H9 (cell line): Measurements from ENCODE around the gene IFIH1. TPM values are rescaled to one million over a fixed set of nuclear protein-coding genes. Genes with fewer than 3 reads are reported as not detected.
A peak's percentile ranks its signal among the peaks of the same experiment; 100 is the strongest.

Experiments used
- DNase-seq: peaks from one replicate; pipeline ENCODE4 v3.0.0-alpha.2; 2017
- H2AFZ ChIP-seq: one replicate; pipeline ENCODE4 v1.6.1; 2013; ENCODE audit warnings: mild to moderate bottlenecking, low read length, control low read depth, moderate library complexity
- H2AK5ac ChIP-seq: 2 replicates; pipeline ENCODE4 v1.6.1; 2013; ENCODE audit warnings: low read length, control low read depth, mixed read lengths; ENCODE audit not compliant: insufficient read length
- H2BK120ac ChIP-seq: one replicate; pipeline ENCODE4 v1.6.1; 2013; ENCODE audit warnings: low read depth, mild to moderate bottlenecking, low read length, control low read depth, inconsistent platforms; ENCODE audit not compliant: poor library complexity, severe bottlenecking
- H2BK12ac ChIP-seq: 2 replicates; pipeline ENCODE4 v1.6.1; 2013; ENCODE audit warnings: low read length, control low read depth, mixed read lengths, low read depth; ENCODE audit not compliant: insufficient read length
- H2BK15ac ChIP-seq: 2 replicates; pipeline ENCODE4 v1.6.1; 2013; ENCODE audit warnings: low read depth, low read length, control low read depth
- H2BK20ac ChIP-seq: one replicate; pipeline ENCODE4 v1.6.1; 2013; ENCODE audit warnings: low read depth, mild to moderate bottlenecking, low read length, control low read depth, inconsistent platforms; ENCODE audit not compliant: poor library complexity, severe bottlenecking
- H2BK5ac ChIP-seq: 2 replicates; pipeline ENCODE4 v1.6.1; 2013; ENCODE audit warnings: low read length, control low read depth, mixed read lengths; ENCODE audit not compliant: insufficient read length
- H3K14ac ChIP-seq: 2 replicates; pipeline ENCODE4 v1.6.1; 2013; ENCODE audit warnings: low read length, control low read depth; ENCODE audit not compliant: insufficient read depth
- H3K18ac ChIP-seq: 2 replicates; pipeline ENCODE4 v1.6.1; 2013; ENCODE audit warnings: low read depth, mild to moderate bottlenecking, mixed read lengths, low read length, control low read depth; ENCODE audit not compliant: insufficient read length
- H3K23ac ChIP-seq: 2 replicates; pipeline ENCODE4 v1.6.1; 2013; ENCODE audit warnings: low read length, control low read depth, mixed read lengths, low read depth; ENCODE audit not compliant: insufficient read length
- H3K23me2 ChIP-seq: 2 replicates; pipeline ENCODE4 v1.6.1; 2013; ENCODE audit warnings: low read depth, mild to moderate bottlenecking, mixed read lengths, low read length, control low read depth; ENCODE audit not compliant: insufficient read length, poor library complexity, severe bottlenecking
- H3K27ac ChIP-seq: 2 replicates; pipeline ENCODE4 v1.5.1; 2013; ENCODE audit warnings: low read length, control low read depth, mixed read lengths, low read depth; ENCODE audit not compliant: insufficient read length
- H3K27me3 ChIP-seq: 2 replicates; pipeline ENCODE4 v1.6.1; 2013; ENCODE audit warnings: low read length, control low read depth, inconsistent platforms; ENCODE audit not compliant: insufficient read depth
- H3K4ac ChIP-seq: 2 replicates; pipeline ENCODE4 v1.6.1; 2013; ENCODE audit warnings: low read depth, mild to moderate bottlenecking, control low read depth, inconsistent platforms, low read length, moderate library complexity
- H3K4me1 ChIP-seq: 2 replicates; pipeline ENCODE4 v1.6.1; 2013; ENCODE audit warnings: low read length, control low read depth, inconsistent platforms; ENCODE audit not compliant: insufficient read depth
- H3K4me2 ChIP-seq: 2 replicates; pipeline ENCODE4 v1.6.1; 2013; ENCODE audit warnings: low read length, control low read depth, mixed read lengths; ENCODE audit not compliant: insufficient read length, insufficient read depth
- H3K56ac ChIP-seq: 2 replicates; pipeline ENCODE4 v1.6.1; 2013; ENCODE audit warnings: low read depth, mild to moderate bottlenecking, mixed read lengths, low read length, control low read depth; ENCODE audit not compliant: insufficient read length
- H3K79me1 ChIP-seq: 2 replicates; pipeline ENCODE4 v1.6.1; 2013; ENCODE audit warnings: low read depth, mild to moderate bottlenecking, moderate library complexity, low read length, control low read depth, inconsistent platforms; ENCODE audit not compliant: insufficient read depth, poor library complexity, severe bottlenecking
- H3K79me2 ChIP-seq: 2 replicates; pipeline ENCODE4 v1.6.1; 2013; ENCODE audit warnings: low read length, control low read depth, inconsistent platforms; ENCODE audit not compliant: insufficient read depth
- H3K9ac ChIP-seq: 2 replicates; pipeline ENCODE4 v1.6.1; 2013; ENCODE audit warnings: low read length, control low read depth, mixed read lengths; ENCODE audit not compliant: insufficient read length; ENCODE audit errors: extremely low read depth
- H3K9me3 ChIP-seq: one replicate; pipeline ENCODE4 v1.6.1; 2013; ENCODE audit warnings: low read depth, low read length, inconsistent platforms; ENCODE audit not compliant: control insufficient read depth
- H3T11ph ChIP-seq: one replicate; pipeline ENCODE4 v1.6.1; 2013; ENCODE audit warnings: mild to moderate bottlenecking, low read length, control low read depth, inconsistent platforms
- H4K20me1 ChIP-seq: one replicate; pipeline ENCODE4 v1.6.1; 2013; ENCODE audit not compliant: control insufficient read depth, insufficient read length, insufficient read depth
- H4K5ac ChIP-seq: 2 replicates; pipeline ENCODE4 v1.6.1; 2013; ENCODE audit warnings: low read depth, mild to moderate bottlenecking, mixed read lengths, low read length, control low read depth; ENCODE audit not compliant: insufficient read length
- H4K8ac ChIP-seq: replicated peaks from 2 replicates; pipeline ENCODE4 v1.6.1; 2013; ENCODE audit warnings: low read length, control low read depth, mixed read lengths, low read depth; ENCODE audit not compliant: insufficient read length
- H4K91ac ChIP-seq: 2 replicates; pipeline ENCODE4 v1.6.1; 2013; ENCODE audit warnings: low read depth, mild to moderate bottlenecking, moderate library complexity, mixed read lengths, low read length, control low read depth; ENCODE audit not compliant: insufficient read length
- H3K27ac Mint-ChIP-seq, 3 experiments: 2 replicates in 2 of 3; 3 replicates in 1 of 3; pipeline ENCODE4 v1.8.0; 2020 to 2021; ENCODE audit warnings: mixed read lengths in 3 of 3, mild to moderate bottlenecking in 1 of 3, moderate library complexity in 1 of 3
- H3K27me3 Mint-ChIP-seq: 2 replicates; pipeline ENCODE4 v1.8.0; 2021; ENCODE audit warnings: low read depth, mild to moderate bottlenecking, moderate library complexity, mixed read lengths
- H3K36me3 Mint-ChIP-seq, 3 experiments: 2 replicates in 2 of 3; 3 replicates in 1 of 3; pipeline ENCODE4 v1.8.0; 2020 to 2021; ENCODE audit warnings: low read depth in 3 of 3, mixed read lengths in 3 of 3; ENCODE audit not compliant: insufficient read depth in 1 of 3
- H3K4me1 Mint-ChIP-seq, 2 experiments: 2 replicates each; pipeline ENCODE4 v1.8.0; 2020; ENCODE audit warnings: mixed read lengths in 2 of 2
- H3K4me3 Mint-ChIP-seq, 2 experiments: 2 replicates in 1 of 2; 3 replicates in 1 of 2; pipeline ENCODE4 v1.8.0; 2020 to 2021; ENCODE audit warnings: mild to moderate bottlenecking in 2 of 2, mixed read lengths in 2 of 2, moderate library complexity in 1 of 2
- H3K9me3 Mint-ChIP-seq, 2 experiments: 2 replicates in 1 of 2; 3 replicates in 1 of 2; pipeline ENCODE4 v1.8.0; 2020; ENCODE audit warnings: mild to moderate bottlenecking in 2 of 2, mixed read lengths in 2 of 2, moderate library complexity in 1 of 2
- WGBS: extraction: QIAGEN DNeasy Blood & Tissue Kit; methylation state at CpG from one replicate; pipeline ENCODE4 v1.1.7; 2013; ENCODE audit warnings: missing lambda C conversion rate, low lambda C conversion rate, mixed read lengths; ENCODE audit not compliant: insufficient read length; ENCODE audit errors: extremely low coverage; 5-methylcytosine and 5-hydroxymethylcytosine counted together
- total RNA-seq: library from RNA; stranded (reverse); gene quantifications from 2 replicates; pipeline ENCODE4 v1.2.1, GENCODE V29; 2021
- TF ChIP-seq, protein P1 (sequence below): fragments of 200-600 bp; sonication (generic); conservative IDR thresholded peaks from 3 replicates; pipeline ENCODE4 v1.8.0; 2021; ENCODE audit warnings: antibody characterized with exemption, mild to moderate bottlenecking

The IFIH1 gene
- total RNA-seq, 1 experiment from 2014 or later: 0.81 TPM

DNA sequence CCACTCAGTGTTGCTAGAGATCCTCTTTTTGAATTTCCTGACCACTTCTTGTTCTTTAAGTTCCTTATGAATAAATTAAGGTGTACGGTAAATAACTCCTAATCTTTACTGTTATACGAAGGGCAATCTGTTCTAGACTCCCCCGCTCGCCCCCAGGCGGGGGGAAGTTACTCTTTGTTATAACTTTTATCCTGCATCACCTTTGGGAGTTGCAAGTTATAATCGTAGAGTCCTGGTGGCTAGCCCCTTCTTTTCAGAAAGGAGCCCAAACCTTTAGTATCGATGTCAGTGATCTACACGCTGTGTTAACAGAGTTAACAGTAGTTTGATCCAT is 26.1 kb upstream of the IFIH1 start:
- H3T11ph ChIP-seq: no peak overlapping the region
- TF ChIP-seq, protein P1, sequence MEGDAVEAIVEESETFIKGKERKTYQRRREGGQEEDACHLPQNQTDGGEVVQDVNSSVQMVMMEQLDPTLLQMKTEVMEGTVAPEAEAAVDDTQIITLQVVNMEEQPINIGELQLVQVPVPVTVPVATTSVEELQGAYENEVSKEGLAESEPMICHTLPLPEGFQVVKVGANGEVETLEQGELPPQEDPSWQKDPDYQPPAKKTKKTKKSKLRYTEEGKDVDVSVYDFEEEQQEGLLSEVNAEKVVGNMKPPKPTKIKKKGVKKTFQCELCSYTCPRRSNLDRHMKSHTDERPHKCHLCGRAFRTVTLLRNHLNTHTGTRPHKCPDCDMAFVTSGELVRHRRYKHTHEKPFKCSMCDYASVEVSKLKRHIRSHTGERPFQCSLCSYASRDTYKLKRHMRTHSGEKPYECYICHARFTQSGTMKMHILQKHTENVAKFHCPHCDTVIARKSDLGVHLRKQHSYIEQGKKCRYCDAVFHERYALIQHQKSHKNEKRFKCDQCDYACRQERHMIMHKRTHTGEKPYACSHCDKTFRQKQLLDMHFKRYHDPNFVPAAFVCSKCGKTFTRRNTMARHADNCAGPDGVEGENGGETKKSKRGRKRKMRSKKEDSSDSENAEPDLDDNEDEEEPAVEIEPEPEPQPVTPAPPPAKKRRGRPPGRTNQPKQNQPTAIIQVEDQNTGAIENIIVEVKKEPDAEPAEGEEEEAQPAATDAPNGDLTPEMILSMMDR: no peak
- H3K23ac ChIP-seq: no peak overlapping the region
- no peak overlapping the region for H3K14ac ChIP-seq
- Mint-ChIP-seq H3K4me3 (peak overlapping the region; percentile 91 to 98), H3K27ac (peak overlapping the region; percentile 65 to 90 (median 72)), H3K9me3 (no peaks in the 10 kb centered on the region), H3K36me3 (no peaks in the 10 kb centered on the region), H3K27me3 (peaks cover 12% of the 10 kb centered on the region), H3K4me1 (peaks cover 10 to 13% of the 10 kb centered on the region in 2 experiments)
- no peaks in the 10 kb centered on the region for H3K27me3 ChIP-seq
- peak overlapping the region; percentile 4 for H2AFZ ChIP-seq
- no peak overlapping the region for H2BK20ac ChIP-seq
- H3K79me1 ChIP-seq: no peaks in the 10 kb centered on the region
- H3K27ac ChIP-seq: no peak overlapping the region
- peak overlapping the region; percentile 66 for H3K9ac ChIP-seq
- H3K9me3 ChIP-seq: no peaks in the 10 kb centered on the region
- no peaks in the 10 kb centered on the region for H3K4me1 ChIP-seq
- no peak overlapping the region for H3K18ac ChIP-seq
- WGBS: no CpG with 5 or more reads among the region's 8 CpGs
- no peak for DNase-seq
- no peak overlapping the region for H2BK5ac ChIP-seq
- H3K79me2 ChIP-seq: no peaks in the 10 kb centered on the region; the same call in 1 of the 2 replicates
- H4K91ac ChIP-seq: no peak overlapping the region
- no peak overlapping the region for H3K56ac ChIP-seq
- no peak overlapping the region for H4K5ac ChIP-seq
- H3K4me2 ChIP-seq: peak overlapping the region; percentile 59
- no peak overlapping the region for H2BK12ac ChIP-seq
- H4K8ac ChIP-seq: no peak overlapping the region
- H3K23me2 ChIP-seq: peaks cover 3% of the 10 kb centered on the region
- no peak overlapping the region for H2BK120ac ChIP-seq
- H2AK5ac ChIP-seq: no peak overlapping the region
- H2BK15ac ChIP-seq: no peak overlapping the region
- H3K4ac ChIP-seq: no peak overlapping the region
- H4K20me1 ChIP-seq: no peaks in the 10 kb centered on the region
